NB4 (cell line): ENCODE data around the gene MCCC1.

Source experiments
- CTCF ChIP-seq: IDR thresholded peaks from one replicate; pipeline ENCODE4 v1.5.1; 2012; ENCODE audit warnings: low read depth, low read length
- POLR2A ChIP-seq: IDR thresholded peaks from 2 replicates; pipeline ENCODE4 v1.6.1; 2011; ENCODE audit warnings: mild to moderate bottlenecking; ENCODE audit not compliant: insufficient read length; ENCODE audit errors: extremely low read depth

GRCh38 chr3:183134844-183135243 lies 35.5 kb upstream of the MCCC1 start:
- TF ChIP-seq CTCF, result no peak
- no peak for TF ChIP-seq POLR2A
